Frontal cortex (tissue), 4 donors: ENCODE data around the gene GBX1. TPM values are rescaled to one million over a fixed set of nuclear protein-coding genes. Genes with fewer than 3 reads are reported as not detected.

Experiments
- DNase-seq, 2 donors: peaks; one replicate each; pipeline ENCODE4 v3.0.0; 2012; ENCODE audit warnings: low spot score in 2 of 2
- FAIRE-seq: peaks from 2 replicates; lab custom pipeline; 2012; peaks lifted over from hg19 to GRCh38; lab: Jason Lieb, UNC
- total RNA-seq: library from RNA; depleted of rRNA; stranded (reverse); fragments of >200 nt; gene quantifications from one replicate; pipeline ENCODE4 v1.2.3, GENCODE V29; 2014
- donor health status: control.
- donor health status: control.
- donor health status: control.

The GBX1 gene
- total RNA-seq, 1 donor from 2014 or later, result 0.41 TPM

- FAIRE-seq (no peak), DNase-seq (no peak)
These were observed 65.7 kb downstream of the GBX1 start for GRCh38 chr7:151101621-151102396.

GRCh38 chr7:151100921-151101320, 66.6 kb downstream of the GBX1 start:
- no peak for FAIRE-seq

GRCh38 chr7:151099486-151100211, 67.8 kb downstream of the GBX1 start:
- no peak for FAIRE-seq
- no peak for DNase-seq

More at GRCh38 chr7:151100921-151101320, 66.6 kb downstream of the GBX1 start:
- no peak for DNase-seq

Other genes starting within 250 kb of the GBX1 start
- 6.1 TPM for gene KCNH2, start 189.4 kb downstream of the GBX1 start, total RNA-seq
- 0.82 TPM for gene NOS3, start 176.7 kb downstream of the GBX1 start, total RNA-seq
- 2.4 TPM for gene ATG9B, start 143.2 kb downstream of the GBX1 start, total RNA-seq
- 22.8 TPM for gene ABCB8, start 139.2 kb downstream of the GBX1 start, total RNA-seq
- gene ASIC3, start 119.2 kb downstream of the GBX1 start, total RNA-seq, result 0.82 TPM
- gene CDK5, start 109.8 kb downstream of the GBX1 start, total RNA-seq, result 47.7 TPM
- 10.6 TPM for gene SLC4A2, start 108.1 kb downstream of the GBX1 start, total RNA-seq
- gene FASTK, start 86.9 kb downstream of the GBX1 start, total RNA-seq, result 32.6 TPM
- 10.2 TPM for gene TMUB1, start 84.2 kb downstream of the GBX1 start, total RNA-seq
- 92.9 TPM for gene AGAP3, start 81.2 kb downstream of the GBX1 start, total RNA-seq
- not detected for gene ASB10, start 19.6 kb upstream of the GBX1 start, total RNA-seq
- not detected for gene H2BK1, start 42.8 kb upstream of the GBX1 start, total RNA-seq
- 38.3 TPM for gene ABCF2, start 59.5 kb upstream of the GBX1 start, total RNA-seq
- gene CHPF2, start 64.8 kb upstream of the GBX1 start, total RNA-seq, result 18.3 TPM
- gene SMARCD3, start 81.0 kb upstream of the GBX1 start, total RNA-seq, result 145 TPM
- gene NUB1, start 174.1 kb upstream of the GBX1 start, total RNA-seq, result 61.1 TPM
- gene WDR86, start 242.3 kb upstream of the GBX1 start, total RNA-seq, result 49.7 TPM